WTC11 (cell line): ENCODE results near the gene TCTN1. TPM values are rescaled to one million over a fixed set of nuclear protein-coding genes. Genes with fewer than 3 reads are reported as not detected.
A peak's percentile ranks its signal among the peaks of the same experiment; 100 is the strongest.

Experiments used
- ATAC-seq: fragments of 200-7000 bp; cut with Tn5 transposase; 2 replicates; pipeline ENCODE4 v1.10.0; 2021; ENCODE audit warnings: mild to moderate bottlenecking, moderate library complexity
- CTCF ChIA-PET: fragments of 300-600 bp; sonication (Branson Sonifier 250); formaldehyde crosslinking; loops from one replicate; lab custom pipeline; 2021; ENCODE audit warnings: antibody characterized with exemption; lab: Charles Lee
- POLR2A ChIA-PET: fragments of 350-600 bp; sonication (Branson Sonifier 250); formaldehyde crosslinking; loops from one replicate; lab custom pipeline; 2021; ENCODE audit warnings: antibody characterized with exemption; lab: Charles Lee
- DNase-seq: peaks from one replicate; pipeline ENCODE4 v3.0.0; 2021; ENCODE audit warnings: low spot score
- H3K27ac Mint-ChIP-seq: 2 replicates; pipeline ENCODE4 v1.8.0; 2021; ENCODE audit warnings: mixed read lengths
- H3K27me3 Mint-ChIP-seq: 2 replicates; pipeline ENCODE4 v1.8.0; 2021; ENCODE audit warnings: low read depth, mild to moderate bottlenecking, moderate library complexity, mixed read lengths
- H3K36me3 Mint-ChIP-seq: 2 replicates; pipeline ENCODE4 v1.8.0; 2021; ENCODE audit warnings: mixed read lengths
- H3K4me1 Mint-ChIP-seq: 2 replicates; pipeline ENCODE4 v1.8.0; 2022; ENCODE audit warnings: mixed read lengths
- H3K4me3 Mint-ChIP-seq: 2 replicates; pipeline ENCODE4 v1.8.0; 2021; ENCODE audit warnings: mild to moderate bottlenecking, moderate library complexity, mixed read lengths
- H3K9me3 Mint-ChIP-seq: 2 replicates; pipeline ENCODE4 v1.8.0; 2021; ENCODE audit warnings: mixed read lengths
- ATF2 ChIP-seq: sonication (generic); formaldehyde crosslinking; IDR thresholded peaks from 2 replicates; pipeline ENCODE4 v1.8.1; 2022; ENCODE audit warnings: low read depth, missing genetic modification reagents, borderline replicate concordance
- CDX4 ChIP-seq: fragments of 250-450 bp; sonication (Bioruptor Pico); IDR thresholded peaks from 2 replicates; pipeline ENCODE4 v1.9.0; 2021; ENCODE audit warnings: moderate library complexity, mild to moderate bottlenecking, inconsistent platforms, borderline replicate concordance
- CTCF ChIP-seq: fragments of 200-600 bp; IDR thresholded peaks from 2 replicates; pipeline ENCODE4 v1.8.0; 2022; ENCODE audit warnings: antibody characterized with exemption
- E2F5 ChIP-seq: sonication (generic); formaldehyde crosslinking; IDR thresholded peaks from 2 replicates; pipeline ENCODE4 v1.8.1; 2022; ENCODE audit warnings: mild to moderate bottlenecking, moderate library complexity, missing genetic modification reagents
- HMGXB4 ChIP-seq: sonication (generic); formaldehyde crosslinking; IDR thresholded peaks from 2 replicates; pipeline ENCODE4 v1.8.1; 2023; ENCODE audit warnings: mild to moderate bottlenecking, moderate library complexity, missing genetic modification reagents
- MAX ChIP-seq: sonication (generic); formaldehyde crosslinking; IDR thresholded peaks from 2 replicates; pipeline ENCODE4 v1.8.0; 2022; ENCODE audit warnings: mild to moderate bottlenecking, missing genetic modification reagents
- NFE2L1 ChIP-seq: sonication (generic); formaldehyde crosslinking; IDR thresholded peaks from 2 replicates; pipeline ENCODE4 v1.8.1; 2023; ENCODE audit warnings: missing genetic modification reagents
- SMAD4 ChIP-seq: sonication (generic); formaldehyde crosslinking; IDR thresholded peaks from 2 replicates; pipeline ENCODE4 v1.8.0; 2022; ENCODE audit warnings: mild to moderate bottlenecking, missing genetic modification reagents
- TEAD4 ChIP-seq: sonication (generic); formaldehyde crosslinking; IDR thresholded peaks from 2 replicates; pipeline ENCODE4 v1.8.0; 2022; ENCODE audit warnings: mild to moderate bottlenecking, missing genetic modification reagents
- USF2 ChIP-seq: sonication (generic); formaldehyde crosslinking; IDR thresholded peaks from 2 replicates; pipeline ENCODE4 v1.8.1; 2023; ENCODE audit warnings: mild to moderate bottlenecking, missing genetic modification reagents, moderate library complexity
- ZBTB43 ChIP-seq: sonication (generic); formaldehyde crosslinking; IDR thresholded peaks from 2 replicates; pipeline ENCODE4 v1.8.1; 2023; ENCODE audit warnings: mild to moderate bottlenecking, missing genetic modification reagents
- ZMAT4 ChIP-seq: fragments of 250-450 bp; sonication (Bioruptor Pico); IDR thresholded peaks from 2 replicates; pipeline ENCODE4 v1.9.0; 2021; ENCODE audit warnings: mild to moderate bottlenecking
- ZNF121 ChIP-seq: sonication (generic); formaldehyde crosslinking; IDR thresholded peaks from 2 replicates; pipeline ENCODE4 v1.8.0; 2023; ENCODE audit warnings: missing genetic modification reagents
- ZNF138 ChIP-seq: sonication (generic); formaldehyde crosslinking; conservative IDR thresholded peaks from 2 replicates; pipeline ENCODE4 v1.8.1; 2022; ENCODE audit warnings: mild to moderate bottlenecking, moderate library complexity, missing genetic modification reagents
- ZNF219 ChIP-seq: sonication (generic); formaldehyde crosslinking; IDR thresholded peaks from 2 replicates; pipeline ENCODE4 v1.8.0; 2023; ENCODE audit warnings: missing genetic modification reagents, mild to moderate bottlenecking, borderline replicate concordance
- ZNF263 ChIP-seq: sonication (generic); formaldehyde crosslinking; IDR thresholded peaks from 2 replicates; pipeline ENCODE4 v1.8.1; 2022; ENCODE audit warnings: low read depth, mild to moderate bottlenecking, moderate library complexity, missing genetic modification reagents
- ZNF416 ChIP-seq: fragments of 250-450 bp; sonication (Bioruptor Pico); IDR thresholded peaks from 2 replicates; pipeline ENCODE4 v1.9.0; 2021; ENCODE audit warnings: mild to moderate bottlenecking, inconsistent platforms
- ZNF425 ChIP-seq: fragments of 250-450 bp; sonication (Bioruptor Pico); conservative IDR thresholded peaks from 2 replicates; pipeline ENCODE4 v1.9.0; 2021; ENCODE audit warnings: mild to moderate bottlenecking
- total RNA-seq: library from RNA; stranded (reverse); gene quantifications from 3 replicates; pipeline ENCODE4 v1.2.3, GENCODE V29; 2021

The TCTN1 gene
- total RNA-seq, 1 experiment from 2014 or later: 10.3 TPM

GRCh38 chr12:110697236-110697635, 83.3 kb downstream of the TCTN1 start (continued):
- TF ChIP-seq E2F5 (CRISPR knock-in tag) (no peak), ZBTB43 (no peak), TEAD4 (CRISPR knock-in tag) (no peak)

GRCh38 chr12:110698171-110698902, 84.4 kb downstream of the TCTN1 start:
- DNase-seq: peak; percentile 80
- peak; percentile 98 for ATAC-seq
- POLR2A ChIA-PET: no interaction called here

More at GRCh38 chr12:110698171-110698902, 84.4 kb downstream of the TCTN1 start:
- no peak overlapping the region for H3K27ac Mint-ChIP-seq
- H3K9me3 Mint-ChIP-seq: no peaks in the 10 kb centered on the region
- H3K4me1 Mint-ChIP-seq: 0 out of 2 replicates have a peak, but pooled peaks cover 6% of the 10 kb centered on the region
- H3K4me3 Mint-ChIP-seq: no peak overlapping the region
- TF ChIP-seq ZMAT4 (CRISPR knock-in tag) (no peak), ZNF219 (CRISPR knock-in tag) (no peak), SMAD4 (no peak), HMGXB4 (no peak), MAX (CRISPR knock-in tag) (0 out of 2 replicates have a peak, but pooled peaks have one; percentile 25), ZNF263 (0 out of 2 replicates have a peak, but pooled peaks have one; percentile 50), E2F5 (CRISPR knock-in tag) (no peak), ATF2 (CRISPR knock-in tag) (no peak), CDX4 (CRISPR knock-in tag) (no peak), ZNF138 (no peak), ZBTB43 (0 out of 2 replicates have a peak, but pooled peaks have one; percentile 11), USF2 (CRISPR knock-in tag) (peak; percentile 74), ZNF416 (CRISPR knock-in tag) (no peak), CTCF (peak; percentile 31; the same call in 1 of the 2 replicates), ZNF121 (peak; percentile 95), ZNF425 (CRISPR knock-in tag) (no peak), NFE2L1 (CRISPR knock-in tag) (peak; percentile 48; the same call in 1 of the 2 replicates)
- CTCF ChIA-PET: interaction anchor here (0.7 to 0.9 kb wide), 3 partner anchors 49 to 125 kb away, joined by 3 read pairs; no protein-coding TSS in a partner anchor
- H3K27me3 Mint-ChIP-seq: no peaks in the 10 kb centered on the region; the same call in 1 of the 2 replicates
- no peaks in the 10 kb centered on the region for H3K36me3 Mint-ChIP-seq
